GM19455 (cell line): ENCODE measurements around the gene CCR5AS.
"Not testable (repeated sequence)": the region's sequence is repeated elsewhere in the genome, so short reads cannot be mapped to it uniquely, and the experiment has no call there.

Source experiments
- ATAC-seq: cut with Tn5 transposase; IDR thresholded peaks from one replicate; pipeline ENCODE4 v1.9.1; 2021; ENCODE audit not compliant: unreplicated experiment

Gene CCR5AS

DNA sequence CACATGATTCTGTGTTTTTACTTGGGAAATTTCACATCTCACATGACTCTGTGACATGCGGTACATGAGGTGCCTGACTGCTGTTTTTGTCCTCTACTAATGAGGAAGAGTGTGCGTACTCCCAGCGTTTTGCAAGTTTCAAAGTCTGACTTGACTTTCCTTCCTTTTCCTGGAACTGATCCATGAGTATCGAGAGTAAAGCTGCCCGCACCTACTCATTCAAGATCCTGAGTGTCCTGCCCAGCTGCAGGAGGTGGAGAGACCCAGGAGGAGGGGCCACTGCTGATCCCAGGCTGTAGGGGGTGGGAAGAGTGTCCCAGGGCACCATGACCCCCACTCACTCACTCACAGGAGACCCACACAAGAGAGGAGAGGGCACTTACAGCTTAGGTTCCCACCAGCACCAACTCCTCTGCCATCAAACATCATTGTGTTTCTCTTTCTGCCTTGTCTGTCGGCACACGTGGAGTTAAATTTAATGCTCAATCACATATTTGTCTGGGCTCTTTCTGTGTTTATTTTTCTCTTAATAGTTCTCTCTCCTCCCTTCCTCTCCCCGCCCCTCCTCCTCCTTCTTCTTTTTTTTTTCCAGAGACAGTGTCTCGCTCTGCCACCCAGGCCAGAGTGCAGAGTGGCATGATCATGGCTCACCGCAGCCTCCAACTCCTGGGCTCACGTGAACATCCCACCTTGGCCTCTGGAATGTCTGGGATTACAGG, 1.4 kb downstream of the CCR5AS start:
- no peak for ATAC-seq

DNA sequence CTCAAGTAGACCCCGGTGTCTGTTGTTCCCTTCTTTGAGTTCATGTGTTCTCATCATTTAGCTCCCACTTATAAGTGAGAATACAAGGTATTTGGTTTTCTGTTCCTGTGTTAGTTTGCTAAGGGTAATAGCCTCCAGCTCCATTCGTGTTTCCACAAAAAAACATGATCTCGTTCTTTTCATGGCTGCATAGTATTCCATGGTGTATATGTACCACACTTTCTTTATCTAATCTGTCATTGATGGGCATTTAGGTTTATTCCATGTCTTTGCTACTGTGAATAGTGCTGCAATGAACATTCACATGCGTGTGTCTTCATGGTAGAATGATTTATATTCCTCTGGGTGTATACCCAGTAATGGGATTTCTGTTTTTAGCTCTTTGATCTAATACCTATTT, 4.0 kb downstream of the CCR5AS start:
- ATAC-seq: not testable (repeated sequence)

DNA sequence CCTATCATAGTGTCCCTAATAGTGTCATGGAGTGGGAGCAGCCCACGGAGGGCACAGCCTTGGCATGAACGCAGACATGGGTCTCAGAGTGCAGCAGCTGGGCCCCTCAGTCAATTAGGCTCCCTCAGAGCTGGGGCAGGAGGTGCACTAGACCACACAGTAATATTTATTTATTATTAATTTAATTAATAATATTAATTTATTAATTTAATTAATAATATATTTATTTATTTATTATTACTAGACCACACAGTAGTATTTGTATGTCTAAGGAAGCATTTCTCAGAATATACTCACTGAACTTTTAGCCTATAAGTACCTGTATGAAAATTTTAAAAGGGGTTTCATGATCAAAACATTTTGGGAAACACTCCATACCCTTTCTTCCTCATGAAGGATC, 5.3 kb downstream of the CCR5AS start:
- no peak for ATAC-seq

DNA sequence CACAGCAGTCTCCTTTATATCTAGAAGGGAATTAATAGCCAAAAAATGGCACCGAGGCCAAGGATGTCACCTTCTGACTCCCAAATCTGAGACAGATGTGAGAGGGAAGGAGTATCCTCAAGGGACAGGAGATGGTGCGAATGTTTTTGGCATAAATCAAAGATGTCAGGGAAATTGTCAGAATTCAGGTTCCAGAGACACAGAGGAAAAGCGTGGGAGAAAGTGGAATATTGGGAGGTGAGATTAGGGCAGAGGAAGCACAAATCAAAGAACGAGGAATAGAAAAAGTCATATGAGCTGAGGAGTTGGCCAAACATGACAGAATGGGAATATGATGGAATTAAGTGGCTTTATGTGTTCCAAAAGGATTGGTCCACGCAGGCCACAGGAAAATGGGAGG, 6.0 kb downstream of the CCR5AS start:
- ATAC-seq: no peak

DNA sequence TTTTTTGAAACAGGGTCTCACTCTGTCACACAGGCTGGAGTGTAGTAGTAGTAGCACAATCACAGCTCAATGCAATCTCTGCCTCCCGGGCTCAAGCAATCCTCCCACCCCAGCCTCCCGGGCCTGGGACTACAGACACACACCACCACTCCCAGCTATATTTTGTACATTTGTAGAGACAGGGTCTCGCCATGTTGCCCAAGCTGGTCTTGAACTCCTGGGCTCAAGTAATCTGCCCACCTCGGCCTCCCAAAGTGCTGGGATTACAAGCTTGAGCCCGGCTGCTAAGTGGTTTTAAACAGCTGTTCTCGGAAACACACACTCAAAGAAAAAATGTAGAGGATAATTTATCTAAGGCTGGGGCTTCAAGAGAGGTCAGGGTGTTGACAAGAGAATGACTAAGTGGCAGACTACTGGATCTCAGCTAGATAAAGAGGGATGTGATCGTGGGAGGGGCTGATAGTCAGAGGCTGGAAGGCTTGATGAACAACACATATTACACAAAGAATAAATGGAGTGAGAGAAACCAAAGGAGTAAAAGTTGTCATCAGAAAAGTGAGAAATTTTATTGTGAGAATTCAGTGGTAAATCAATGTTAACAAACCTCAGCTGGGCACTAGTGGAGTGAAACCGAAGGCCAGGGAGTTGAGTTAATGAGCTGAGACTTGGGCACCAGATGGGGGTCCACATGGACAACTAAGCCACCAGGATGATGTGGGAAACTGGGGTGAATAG, 6.7 kb downstream of the CCR5AS start:
- ATAC-seq: no peak

DNA sequence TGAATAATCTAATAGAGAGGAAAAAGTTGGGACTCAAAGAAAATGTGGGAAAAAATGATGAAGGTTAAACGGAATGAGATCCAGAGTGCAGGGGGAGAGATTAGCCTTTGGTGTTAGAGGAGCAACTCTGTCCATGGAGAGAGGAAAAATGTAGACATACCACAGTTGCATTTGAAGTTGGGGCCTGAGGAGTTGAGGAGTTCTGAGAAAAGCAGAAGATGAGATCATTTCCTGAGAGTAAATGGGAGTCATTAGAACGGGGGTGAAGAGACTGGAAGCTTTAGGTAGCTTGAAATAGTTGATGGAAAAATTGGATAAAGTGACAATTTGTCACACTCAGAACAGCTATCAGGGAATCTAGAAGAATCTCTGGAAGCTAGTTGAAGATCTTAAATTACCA, 7.3 kb downstream of the CCR5AS start:
- ATAC-seq: no peak

DNA sequence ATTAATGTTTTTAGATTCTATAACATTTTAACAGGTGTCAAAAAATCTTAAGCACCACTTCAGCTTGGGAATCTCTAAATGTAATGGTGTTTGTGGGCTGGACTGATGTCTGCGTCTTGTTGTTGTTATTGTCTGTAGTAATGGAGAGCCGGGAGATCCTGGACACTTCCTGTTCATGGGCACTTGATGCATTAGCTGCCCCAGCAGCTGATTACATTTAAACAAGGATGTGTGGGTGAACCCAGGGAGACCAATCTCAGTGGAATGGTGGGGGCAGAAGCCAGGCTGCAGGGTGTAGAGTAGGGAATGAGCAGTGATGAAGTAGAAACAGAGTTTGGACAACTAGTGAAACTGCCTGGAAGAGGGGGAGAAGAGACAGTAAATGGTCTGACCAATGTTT, 7.8 kb downstream of the CCR5AS start:
- ATAC-seq: no peak

DNA sequence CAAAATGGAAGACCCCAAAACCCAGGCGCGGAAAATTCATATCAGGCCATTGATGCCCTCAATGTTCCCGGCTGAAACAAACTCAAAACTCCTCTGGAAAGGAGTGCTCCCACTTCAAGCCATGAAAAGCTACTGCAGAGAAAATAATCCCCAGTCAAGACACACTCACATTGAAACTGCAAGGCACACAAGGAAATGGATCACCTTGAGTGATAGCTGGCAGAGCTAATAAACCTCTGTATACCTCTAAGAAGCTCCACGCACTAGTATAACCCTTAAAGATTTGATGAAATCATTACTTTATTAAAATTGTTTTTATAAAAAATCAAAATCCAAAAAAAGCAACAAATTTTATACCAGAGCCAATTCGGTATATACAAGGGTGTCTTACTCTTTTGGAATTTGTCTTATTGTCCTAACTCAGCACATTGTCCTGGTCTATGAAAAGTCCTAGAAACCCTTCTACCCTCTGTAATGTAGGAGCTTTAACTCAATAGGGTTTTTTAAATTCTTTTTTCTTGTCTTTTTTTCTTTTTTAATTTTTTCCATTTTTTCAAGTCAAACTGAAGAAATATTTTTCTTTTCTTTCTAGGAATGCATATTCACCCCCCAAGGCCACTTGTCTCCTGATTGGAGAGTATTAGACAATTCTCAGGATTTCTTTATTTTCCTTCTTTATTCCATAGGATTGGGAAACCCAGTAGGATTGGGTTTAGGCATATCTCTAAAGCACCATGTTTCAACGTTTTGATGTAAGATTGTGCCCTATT, 8.5 kb downstream of the CCR5AS start:
- no peak for ATAC-seq

DNA sequence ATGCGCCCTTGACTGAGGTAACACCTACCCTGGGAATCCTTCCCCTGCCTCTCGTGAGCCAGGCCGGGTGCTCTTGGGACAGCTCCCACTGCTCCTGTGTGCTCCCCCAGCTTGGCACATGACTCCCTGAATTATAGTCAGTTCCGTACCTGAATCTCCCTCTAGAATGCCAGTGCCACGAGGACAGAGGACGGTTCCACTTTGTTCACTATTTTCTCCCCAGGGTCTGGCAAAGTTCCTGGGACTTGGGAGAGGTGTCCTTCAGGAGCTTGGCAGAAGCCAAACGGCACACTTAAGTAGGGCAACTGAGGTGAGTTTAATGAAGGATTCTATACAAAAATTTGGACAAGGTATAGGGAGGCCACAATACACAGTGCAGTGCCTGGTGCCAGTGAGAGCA, 9.8 kb downstream of the CCR5AS start:
- no peak for ATAC-seq

DNA sequence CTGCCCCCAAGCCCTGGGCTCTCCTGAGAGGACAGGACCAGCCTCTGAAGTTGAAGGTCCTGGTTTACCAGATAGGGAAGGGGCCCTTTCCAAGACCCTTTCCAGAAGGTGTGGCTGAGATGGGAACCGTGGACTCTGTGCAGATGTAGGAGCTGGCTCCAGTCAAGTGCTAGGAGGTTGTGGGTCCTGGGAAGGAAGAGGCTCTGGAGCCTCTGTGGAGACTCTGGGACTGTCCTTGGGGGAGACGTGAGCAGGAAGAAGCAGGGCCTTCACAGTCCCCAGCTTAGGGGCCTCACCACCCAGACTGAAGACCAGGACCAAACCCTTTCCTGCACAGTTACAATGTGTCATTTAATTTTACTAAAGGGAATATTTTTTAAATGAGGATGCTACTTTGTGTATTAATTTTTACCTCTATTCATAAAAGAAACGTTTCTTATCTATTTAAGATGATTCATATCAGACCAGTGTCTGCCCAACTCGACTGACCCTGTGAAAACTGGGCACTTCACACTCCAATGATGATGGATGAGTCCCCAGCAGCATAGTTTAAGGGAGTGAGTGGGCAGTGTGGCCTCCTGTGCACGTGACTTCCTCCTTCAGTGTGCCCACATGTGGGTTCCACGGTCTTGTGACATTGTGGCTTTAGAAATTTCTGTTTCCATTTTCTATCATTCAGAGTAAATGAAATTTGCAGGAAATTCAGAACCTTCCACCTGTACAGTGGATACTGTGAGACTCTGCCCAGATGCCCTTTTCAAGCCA, 10.9 kb downstream of the CCR5AS start:
- ATAC-seq: no peak

DNA sequence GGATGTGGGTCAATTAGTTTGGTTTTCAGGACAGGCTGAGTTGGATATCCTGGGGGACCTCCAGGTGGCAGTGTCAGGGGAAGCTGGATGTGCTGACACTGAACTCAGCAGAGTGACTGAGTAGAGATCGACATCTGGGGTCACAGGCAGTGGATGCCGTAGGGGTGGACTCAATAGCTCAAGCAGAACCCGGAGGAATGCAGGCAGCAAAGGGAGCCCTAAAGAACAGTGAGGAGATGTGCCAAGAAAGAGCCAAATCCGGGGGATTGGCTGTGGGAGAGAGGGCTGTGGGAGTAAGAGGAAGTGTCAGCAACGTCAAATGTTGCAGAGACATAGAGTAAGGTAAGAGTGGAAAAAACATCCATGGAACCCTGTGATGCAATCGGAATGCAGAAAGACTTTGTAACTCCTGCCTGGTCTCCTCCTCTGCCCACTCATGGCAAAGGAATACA, 11.6 kb downstream of the CCR5AS start:
- ATAC-seq: no peak

DNA sequence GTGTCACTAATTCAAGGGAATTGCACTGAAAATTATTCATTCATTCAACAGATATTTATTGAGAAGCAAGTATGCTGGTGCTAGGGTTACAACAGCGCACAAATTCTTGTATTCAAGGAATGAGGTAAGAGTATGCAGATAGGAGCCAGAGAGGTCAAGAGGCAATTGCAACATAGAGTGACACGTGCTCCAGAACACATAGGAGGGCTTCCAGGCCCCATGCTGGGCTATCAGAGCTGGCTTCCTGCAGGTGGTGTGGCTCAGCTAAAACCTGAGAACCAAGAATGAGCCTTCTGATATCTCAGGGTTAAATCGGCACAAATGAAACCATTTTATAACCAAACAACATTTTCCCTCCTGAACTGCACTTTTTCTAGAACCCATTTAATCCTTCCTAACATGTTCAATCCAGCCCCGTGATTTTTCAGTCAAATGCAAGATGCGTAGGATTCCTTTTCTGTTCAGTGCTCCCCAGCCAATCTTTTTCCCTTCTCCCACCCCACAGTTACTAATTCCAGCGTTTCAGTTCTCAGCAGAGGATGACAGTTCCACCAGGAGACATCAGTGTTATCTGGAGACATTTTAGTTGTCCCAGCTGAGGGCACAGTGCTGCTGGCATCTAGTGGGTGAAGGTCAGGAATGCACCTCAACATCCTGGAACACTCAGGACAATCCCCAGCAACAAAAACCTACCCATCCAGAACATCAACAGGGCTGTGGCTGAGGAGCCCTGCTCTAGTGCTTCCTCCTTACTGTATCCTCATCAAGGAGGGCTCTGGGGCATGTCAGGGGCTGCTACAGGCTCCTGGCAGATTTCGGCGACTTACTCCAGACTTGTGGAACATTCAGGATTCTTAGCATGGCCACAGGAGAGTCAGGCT, 13.1 kb downstream of the CCR5AS start:
- ATAC-seq: no peak

DNA sequence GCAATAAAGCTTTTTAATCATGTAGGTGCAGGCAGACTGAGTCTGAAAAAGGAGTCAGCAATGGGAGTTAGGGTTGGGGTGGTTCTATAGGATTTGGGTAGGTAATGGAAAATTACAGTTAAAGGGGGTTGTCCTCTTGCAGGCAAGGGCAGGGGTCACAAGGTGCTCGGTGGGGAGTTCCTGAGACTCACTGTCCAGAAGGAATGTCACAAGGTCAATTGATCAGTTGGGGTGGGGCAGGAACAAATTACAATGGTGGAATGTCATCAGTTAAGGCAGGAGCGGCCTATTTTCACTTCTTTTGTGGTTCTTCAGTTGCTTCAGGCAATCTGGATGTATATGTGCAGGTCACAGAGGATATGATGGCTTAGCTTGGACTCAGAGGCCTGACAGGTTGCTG, 13.9 kb downstream of the CCR5AS start:
- no peak for ATAC-seq

DNA sequence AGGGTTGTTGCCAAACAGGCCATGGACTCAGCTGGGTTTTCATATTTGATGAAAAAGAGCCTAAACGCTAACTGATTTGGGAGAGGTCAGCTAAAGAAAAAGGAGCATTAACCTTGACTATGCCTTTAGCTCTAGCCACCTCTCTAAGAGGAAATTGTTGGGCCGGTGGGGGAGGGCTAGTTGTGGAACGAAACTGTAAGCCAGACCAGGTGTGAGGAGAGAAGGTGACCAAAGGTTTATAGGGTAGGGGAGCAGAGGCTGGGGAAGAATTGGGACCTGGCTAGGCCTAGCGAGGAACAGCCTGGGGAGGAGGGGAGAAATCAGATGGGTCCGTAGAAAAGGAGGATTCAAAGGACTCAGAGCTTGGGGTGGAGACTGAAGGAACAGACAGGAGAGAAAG, 15.3 kb downstream of the CCR5AS start:
- ATAC-seq: not testable (repeated sequence)

DNA sequence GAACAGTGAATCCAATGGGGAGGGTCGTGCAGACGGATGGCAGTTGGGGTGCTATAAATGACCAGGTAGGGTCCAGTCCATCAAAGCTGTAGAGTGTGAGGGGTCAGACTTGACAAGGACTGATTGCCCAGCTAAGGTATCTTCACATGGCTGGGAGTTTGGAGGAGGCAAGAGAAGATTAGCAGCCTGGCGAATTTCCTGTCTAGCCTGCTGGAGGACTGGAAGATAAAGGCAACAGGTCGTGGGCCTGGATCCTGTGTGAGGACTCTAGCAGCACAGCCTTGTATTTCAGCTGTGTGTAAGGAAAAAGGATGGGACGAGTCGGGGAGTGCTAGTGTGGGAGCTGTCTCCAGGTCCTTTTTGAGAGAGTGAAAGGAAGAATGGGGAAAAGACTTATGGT, 17.6 kb downstream of the CCR5AS start:
- ATAC-seq: no peak

DNA sequence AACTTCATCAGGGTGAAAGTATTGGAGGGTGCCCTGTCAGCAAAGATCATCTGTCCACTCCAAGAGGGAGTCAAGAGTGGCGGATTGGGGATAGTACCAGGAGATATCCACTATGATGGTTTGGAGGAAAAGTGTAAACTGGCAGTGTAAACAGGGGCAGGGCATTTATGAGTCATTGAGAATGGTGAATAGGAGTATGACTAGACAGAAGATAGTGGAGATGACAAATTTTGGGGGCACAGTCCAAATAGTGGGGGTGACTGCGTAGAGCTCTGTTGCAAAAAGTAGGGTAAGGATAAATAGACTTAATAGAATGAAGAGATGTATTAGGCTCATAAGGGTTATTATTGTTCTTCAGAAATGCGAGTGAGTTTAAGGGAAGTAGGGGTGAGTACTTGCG, 18.0 kb downstream of the CCR5AS start:
- ATAC-seq: not testable (repeated sequence)

DNA sequence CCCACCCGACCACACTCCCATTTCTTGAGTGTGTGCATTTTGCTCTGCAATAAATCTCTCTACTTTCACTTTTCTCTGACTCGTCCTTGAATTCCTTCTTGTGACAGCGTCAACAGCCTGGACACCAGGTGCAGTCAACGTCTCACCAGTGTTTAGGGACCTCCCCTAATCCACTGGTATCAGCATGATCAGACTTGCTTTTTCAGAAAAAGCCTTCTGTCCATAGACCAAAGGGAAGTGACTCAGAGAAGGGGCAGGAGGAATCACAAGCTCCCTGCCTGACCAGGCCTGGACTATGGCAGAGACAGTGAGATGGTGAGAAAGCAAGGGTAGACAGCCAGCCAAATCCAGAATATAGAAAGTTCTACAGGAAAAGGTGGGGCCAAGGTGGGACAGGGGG, 20.7 kb downstream of the CCR5AS start:
- ATAC-seq: no peak

DNA sequence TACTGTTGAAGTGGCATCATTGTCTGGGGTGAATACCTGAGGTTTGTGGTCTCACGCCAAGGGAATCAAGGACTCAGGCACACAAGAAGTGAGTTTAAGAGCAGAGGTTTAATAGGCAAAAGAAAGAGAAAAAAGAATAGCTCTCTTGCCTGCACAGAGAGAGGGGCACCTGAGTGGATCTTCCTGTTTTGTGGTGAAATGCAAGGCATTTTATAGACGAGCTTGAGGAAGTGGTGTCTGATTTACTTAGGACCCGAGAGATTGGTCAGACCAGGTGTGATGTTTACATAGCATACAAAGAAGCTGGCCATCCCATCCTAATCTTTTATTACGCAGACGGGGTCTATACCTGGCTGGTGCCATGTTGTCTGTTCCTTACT, 22.9 kb downstream of the CCR5AS start:
- ATAC-seq: no peak

DNA sequence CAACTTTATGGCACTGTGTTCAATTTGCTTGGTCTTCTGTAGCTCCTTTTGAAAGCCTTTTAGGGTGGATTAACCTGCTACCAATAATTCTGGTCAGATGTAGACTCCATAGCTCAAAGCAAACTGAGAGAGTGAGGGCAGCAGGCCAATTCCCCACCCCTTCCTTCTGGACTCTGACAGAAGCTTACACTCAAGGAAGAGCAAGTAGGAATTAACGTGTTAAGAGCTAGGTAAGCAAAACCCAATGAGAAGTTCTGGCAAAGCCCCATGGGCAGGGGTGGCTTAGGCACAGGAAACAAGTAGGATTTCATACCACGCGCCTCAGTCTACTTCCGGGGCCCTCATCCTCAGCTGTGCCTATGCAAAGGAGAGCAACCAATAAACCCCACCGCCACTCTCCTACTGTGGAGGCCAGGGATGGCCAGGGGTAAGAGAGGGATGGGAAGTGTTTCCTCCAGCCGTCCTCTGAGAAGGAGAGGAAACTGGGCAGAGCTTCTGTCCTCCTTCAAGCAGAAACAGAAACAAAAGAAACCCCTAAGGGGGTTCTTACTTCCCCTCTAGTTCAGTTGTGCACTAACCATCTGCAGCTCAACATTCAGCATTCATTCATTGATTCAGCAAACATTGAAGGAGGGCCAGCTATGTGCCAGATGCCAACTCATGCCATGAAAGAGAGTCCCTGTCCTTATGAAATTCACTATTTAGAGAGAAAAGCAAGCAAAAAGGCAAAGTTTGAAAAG, 23.5 kb downstream of the CCR5AS start:
- ATAC-seq: no peak

DNA sequence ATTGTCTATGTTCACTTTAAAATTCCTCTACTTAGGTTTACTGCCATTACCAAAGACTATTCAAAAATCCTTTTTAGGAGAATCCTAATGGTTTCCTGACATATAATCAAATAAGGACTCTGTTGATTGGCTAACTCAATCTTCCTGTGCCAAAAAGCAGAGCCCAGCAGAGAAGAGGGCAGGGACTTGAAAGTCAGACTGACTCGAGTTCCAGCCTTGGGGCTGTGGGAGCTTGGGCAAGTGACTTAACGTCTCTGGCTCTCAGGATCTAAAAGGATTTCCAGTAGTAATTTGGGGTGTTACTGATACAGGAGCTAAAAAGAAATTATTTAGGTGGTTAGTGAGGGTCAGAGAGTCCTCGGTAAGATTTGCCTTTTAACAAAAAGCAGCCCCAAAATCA, 25.2 kb downstream of the CCR5AS start:
- ATAC-seq: no peak
